Colonic mucosa (tissue), 4 donors: ENCODE results near the gene GUCY1B1. TPM values are rescaled to one million over a fixed set of nuclear protein-coding genes. Genes with fewer than 3 reads are reported as not detected.
"Not testable (repeated sequence)": the region's sequence is repeated elsewhere in the genome, so short reads cannot be mapped to it uniquely, and the experiment has no call there.

Experiments
- DNase-seq: peaks from one replicate; pipeline ENCODE4 v3.0.0-alpha.2; 2020
- H3K27ac ChIP-seq: fragments of 200-600 bp; one replicate; pipeline ENCODE4 v1.8.0; 2021
- H3K27me3 ChIP-seq: fragments of 200-600 bp; one replicate; pipeline ENCODE4 v1.8.0; 2021
- H3K36me3 ChIP-seq: fragments of 200-600 bp; one replicate; pipeline ENCODE4 v1.8.0; 2021
- H3K4me1 ChIP-seq: fragments of 200-600 bp; one replicate; pipeline ENCODE4 v1.8.0; 2021; ENCODE audit warnings: mild to moderate bottlenecking
- H3K4me3 ChIP-seq: fragments of 200-600 bp; one replicate; pipeline ENCODE4 v1.8.0; 2021
- H3K9ac ChIP-seq, 2 donors: one replicate each; pipeline ENCODE4 v1.7.0; 2013; ENCODE audit warnings: control low read depth in 2 of 2, low read depth in 2 of 2, low read length in 2 of 2
- H3K9me3 ChIP-seq: fragments of 200-600 bp; one replicate; pipeline ENCODE4 v1.8.0; 2021
- intact Hi-C: fragments of 100-400 bp; cut with DNase I; formaldehyde crosslinking; loops from one replicate; pipeline ENCODE4 v1.14.1; 2022
- total RNA-seq, 2 donors: library from RNA; stranded (reverse); fragmentation: NEBNext Ultra II Directional in 1 of 2; extraction: Animal tissue kit (Norgen Biotek cat#: 25700) in 1 of 2; gene quantifications; one replicate each; pipeline ENCODE4 v1.2.1, GENCODE V29; 2021
- TF ChIP-seq, protein P1 (sequence below): fragments of 200-600 bp; IDR thresholded peaks from one replicate; pipeline ENCODE4 v1.8.0; 2022; ENCODE audit warnings: antibody characterized with exemption, mild to moderate bottlenecking
- donor health status: healthy.
- donor health status: DM: no; HTN: no; CAD: no.
- donor health status: DM: no; HTN: no; CAD: no.

GUCY1B1 gene
- total RNA-seq, 2 donors from 2014 or later, result 1.2 to 5.8 TPM

DNA sequence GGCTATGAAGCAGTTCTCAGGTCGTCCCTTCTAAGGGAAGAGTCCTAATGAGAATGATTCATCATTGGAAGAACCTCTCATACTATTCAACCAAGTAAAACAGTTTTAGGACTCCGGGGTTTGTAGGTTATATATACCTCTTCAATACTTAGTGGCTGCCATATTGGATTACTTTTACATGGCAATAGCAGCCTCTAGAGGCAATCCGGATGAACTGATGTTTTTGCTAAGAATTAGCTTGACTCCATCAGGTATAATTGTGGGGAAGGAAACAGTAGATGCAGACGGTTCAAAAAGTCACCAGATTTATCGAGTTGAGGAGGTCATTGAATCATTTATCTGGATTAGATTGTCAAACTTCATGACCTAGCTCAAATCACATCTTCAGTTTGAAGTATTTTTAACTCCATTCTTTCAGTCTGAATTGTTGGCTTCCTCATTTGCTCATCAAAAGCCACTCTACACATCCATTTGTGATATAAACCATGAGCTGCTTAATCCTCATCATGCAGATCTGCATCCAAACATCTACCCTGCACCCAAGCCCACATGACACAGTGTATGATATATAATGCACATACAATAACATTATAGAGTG, 28.4 kb downstream of the GUCY1B1 start:
- Histone ChIP-seq H3K27ac (no peak overlapping the region), H3K36me3 (no peaks in the 10 kb centered on the region), H3K9ac (no peak overlapping the region), H3K9me3 (no peaks in the 10 kb centered on the region), H3K4me1 (no peaks in the 10 kb centered on the region), H3K27me3 (no peaks in the 10 kb centered on the region), H3K4me3 (no peak overlapping the region)
- DNase-seq, result no peak
- intact Hi-C loops, result loop anchor here (5.0 kb wide), 1 partner anchor 345 kb away; no protein-coding TSS in a partner anchor
- TF ChIP-seq, protein P1, sequence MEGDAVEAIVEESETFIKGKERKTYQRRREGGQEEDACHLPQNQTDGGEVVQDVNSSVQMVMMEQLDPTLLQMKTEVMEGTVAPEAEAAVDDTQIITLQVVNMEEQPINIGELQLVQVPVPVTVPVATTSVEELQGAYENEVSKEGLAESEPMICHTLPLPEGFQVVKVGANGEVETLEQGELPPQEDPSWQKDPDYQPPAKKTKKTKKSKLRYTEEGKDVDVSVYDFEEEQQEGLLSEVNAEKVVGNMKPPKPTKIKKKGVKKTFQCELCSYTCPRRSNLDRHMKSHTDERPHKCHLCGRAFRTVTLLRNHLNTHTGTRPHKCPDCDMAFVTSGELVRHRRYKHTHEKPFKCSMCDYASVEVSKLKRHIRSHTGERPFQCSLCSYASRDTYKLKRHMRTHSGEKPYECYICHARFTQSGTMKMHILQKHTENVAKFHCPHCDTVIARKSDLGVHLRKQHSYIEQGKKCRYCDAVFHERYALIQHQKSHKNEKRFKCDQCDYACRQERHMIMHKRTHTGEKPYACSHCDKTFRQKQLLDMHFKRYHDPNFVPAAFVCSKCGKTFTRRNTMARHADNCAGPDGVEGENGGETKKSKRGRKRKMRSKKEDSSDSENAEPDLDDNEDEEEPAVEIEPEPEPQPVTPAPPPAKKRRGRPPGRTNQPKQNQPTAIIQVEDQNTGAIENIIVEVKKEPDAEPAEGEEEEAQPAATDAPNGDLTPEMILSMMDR, result peak; percentile 40

DNA sequence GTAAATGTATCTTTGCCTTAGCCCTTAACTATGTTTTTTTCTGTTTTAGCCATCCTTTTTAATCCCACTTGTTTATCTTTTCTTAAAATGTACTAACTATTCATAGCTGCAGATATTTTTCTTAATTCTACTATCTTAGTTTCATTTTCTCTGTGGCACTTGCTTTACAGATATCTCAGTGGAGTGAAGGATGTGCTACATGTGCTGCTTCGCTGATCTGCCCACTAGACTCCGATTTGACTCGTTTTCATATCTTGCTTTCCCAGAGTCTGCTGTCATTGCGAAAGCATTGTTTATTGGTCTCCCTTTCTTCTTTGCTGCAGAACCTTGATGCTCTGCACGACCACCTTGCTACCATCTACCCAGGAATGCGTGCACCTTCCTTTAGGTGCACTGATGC, 30.6 kb downstream of the GUCY1B1 start:
- no peak for DNase-seq
- H3K4me1 ChIP-seq, result no peaks in the 10 kb centered on the region
- TF ChIP-seq, protein P1, result no peak
- H3K9me3 ChIP-seq, result no peaks in the 10 kb centered on the region
- H3K27ac ChIP-seq, result no peak overlapping the region
- H3K9ac ChIP-seq, result no peak overlapping the region
- intact Hi-C loops, result loop anchor here (5.0 kb wide), 1 partner anchor 347 kb away; no protein-coding TSS in a partner anchor
- H3K36me3 ChIP-seq, result no peaks in the 10 kb centered on the region
- no peak overlapping the region for H3K4me3 ChIP-seq
- H3K27me3 ChIP-seq, result no peaks in the 10 kb centered on the region

DNA sequence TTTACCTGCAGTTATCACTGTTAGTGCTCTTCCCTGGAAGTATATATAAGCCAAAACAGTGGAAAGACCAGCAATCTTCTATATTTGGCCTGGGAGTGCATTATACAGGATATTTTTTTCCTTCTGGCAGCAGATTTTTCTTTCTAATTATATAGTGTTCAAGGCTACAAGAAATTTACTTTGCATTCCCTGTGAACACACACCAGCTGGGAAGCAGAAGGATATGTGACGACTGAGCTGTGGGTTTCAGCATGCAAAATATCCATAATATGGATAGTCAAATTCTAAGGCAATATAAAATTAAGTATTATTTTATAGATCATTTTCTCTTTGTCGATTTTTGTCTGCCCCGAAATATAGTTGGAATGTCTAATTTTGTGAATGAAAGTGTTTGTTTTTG, 31.2 kb downstream of the GUCY1B1 start:
- intact Hi-C loops, result loop anchor here (5.0 kb wide), 1 partner anchor 348 kb away; no protein-coding TSS in a partner anchor
- H3K9me3 ChIP-seq, result no peaks in the 10 kb centered on the region
- no peak overlapping the region for H3K4me3 ChIP-seq
- DNase-seq, result no peak
- H3K9ac ChIP-seq, result no peak overlapping the region
- no peaks in the 10 kb centered on the region for H3K27me3 ChIP-seq
- no peak overlapping the region for H3K27ac ChIP-seq
- H3K36me3 ChIP-seq, result no peaks in the 10 kb centered on the region
- H3K4me1 ChIP-seq, result no peaks in the 10 kb centered on the region
- TF ChIP-seq, protein P1, result no peak

DNA sequence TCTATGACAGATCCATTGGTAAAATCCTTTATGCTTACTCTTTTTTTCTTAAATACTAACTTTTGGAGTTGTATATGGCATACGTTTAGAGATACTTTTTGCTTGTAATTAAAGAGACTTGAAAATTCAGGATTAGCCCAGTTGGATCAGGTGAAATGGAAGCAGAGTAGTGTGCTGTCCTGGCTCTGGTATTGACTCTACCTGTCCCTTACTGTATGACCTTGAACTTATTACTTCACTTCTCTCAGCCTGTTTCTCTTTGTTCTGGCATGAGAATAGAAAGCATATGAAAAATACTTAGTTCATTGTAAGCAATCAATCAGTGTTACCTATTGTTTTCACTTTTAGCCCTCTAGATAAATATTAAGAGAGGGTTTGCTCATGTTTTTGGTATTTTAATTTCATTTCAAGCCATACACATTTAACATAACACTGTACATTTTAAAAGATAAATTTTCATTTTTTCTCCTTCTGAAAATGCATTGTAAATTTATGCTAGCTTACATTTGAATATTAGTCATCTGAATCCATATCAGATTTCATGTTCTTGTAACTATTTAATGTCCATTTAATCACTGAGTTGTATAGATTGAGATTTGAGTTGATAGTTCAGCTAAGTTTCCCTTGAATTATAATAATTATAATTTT, 35.9 kb downstream of the GUCY1B1 start:
- Histone ChIP-seq H3K9ac (no peak overlapping the region), H3K27me3 (no peaks in the 10 kb centered on the region), H3K9me3 (no peaks in the 10 kb centered on the region), H3K4me1 (no peaks in the 10 kb centered on the region), H3K4me3 (no peak overlapping the region), H3K36me3 (no peaks in the 10 kb centered on the region), H3K27ac (no peak overlapping the region)
- intact Hi-C loops, result no loop called here
- no peak for DNase-seq
- TF ChIP-seq, protein P1, result no peak

DNA sequence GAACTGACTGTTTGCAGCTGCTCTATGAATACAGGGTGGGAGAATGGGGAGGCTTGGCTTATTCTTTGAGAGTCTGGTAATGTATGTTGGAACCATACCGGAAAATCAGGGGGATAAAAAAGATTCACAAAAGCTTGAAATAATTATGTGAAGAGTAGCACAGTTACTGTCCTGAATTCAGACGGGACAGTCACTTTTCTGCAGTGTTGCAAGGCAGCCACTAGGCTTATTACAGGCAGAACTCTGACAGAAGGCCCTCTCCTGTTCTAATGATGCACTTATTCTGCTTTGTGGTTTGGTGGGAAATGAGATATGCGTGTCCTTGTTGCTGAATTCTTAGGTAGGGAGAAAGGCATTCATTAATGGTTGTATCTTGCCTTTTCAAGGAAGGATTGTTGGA, 37.2 kb downstream of the GUCY1B1 start:
- no peak for DNase-seq
- no peaks in the 10 kb centered on the region for H3K36me3 ChIP-seq
- H3K27me3 ChIP-seq, result no peaks in the 10 kb centered on the region
- intact Hi-C loops, result no loop called here
- H3K4me1 ChIP-seq, result no peaks in the 10 kb centered on the region
- H3K27ac ChIP-seq, result no peak overlapping the region
- no peaks in the 10 kb centered on the region for H3K9me3 ChIP-seq
- no peak overlapping the region for H3K4me3 ChIP-seq
- no peak overlapping the region for H3K9ac ChIP-seq
- TF ChIP-seq, protein P1, result peak; percentile 20

DNA sequence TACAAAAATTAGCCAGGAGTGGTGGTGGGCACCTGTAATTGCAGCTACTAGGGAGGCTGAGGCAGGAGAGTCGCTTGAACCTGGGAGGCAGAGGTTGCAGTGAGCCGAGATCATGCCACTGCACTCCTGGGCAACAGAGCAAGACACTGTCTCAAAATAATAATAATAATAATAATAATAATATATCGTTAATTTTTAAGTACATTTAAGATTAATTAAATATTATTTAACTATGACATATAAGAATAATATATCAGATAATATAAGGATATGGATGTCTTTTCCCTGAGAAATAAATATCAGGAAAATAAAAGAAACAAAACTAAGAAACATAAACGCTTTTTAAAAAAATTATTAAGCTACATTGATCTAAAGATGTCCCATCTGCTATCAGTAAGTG, 38.8 kb downstream of the GUCY1B1 start:
- H3K4me3 ChIP-seq, H3K27me3 ChIP-seq, H3K9me3 ChIP-seq, H3K4me1 ChIP-seq, DNase-seq, H3K27ac ChIP-seq, H3K9ac ChIP-seq, H3K36me3 ChIP-seq, intact Hi-C loops: not testable (repeated sequence)
